Measurements from ENCODE around the gene ZP3. TPM values are rescaled to one million over a fixed set of nuclear protein-coding genes. Genes with fewer than 3 reads are reported as not detected.
"Not testable (repeated sequence)": the region's sequence is repeated elsewhere in the genome, so short reads cannot be mapped to it uniquely, and the experiment has no call there.

The ZP3 gene
- total and polyA plus RNA-seq, 7 donors: 1.4 to 4.8 (median 2.0) TPM; not detected in 1

DNA sequence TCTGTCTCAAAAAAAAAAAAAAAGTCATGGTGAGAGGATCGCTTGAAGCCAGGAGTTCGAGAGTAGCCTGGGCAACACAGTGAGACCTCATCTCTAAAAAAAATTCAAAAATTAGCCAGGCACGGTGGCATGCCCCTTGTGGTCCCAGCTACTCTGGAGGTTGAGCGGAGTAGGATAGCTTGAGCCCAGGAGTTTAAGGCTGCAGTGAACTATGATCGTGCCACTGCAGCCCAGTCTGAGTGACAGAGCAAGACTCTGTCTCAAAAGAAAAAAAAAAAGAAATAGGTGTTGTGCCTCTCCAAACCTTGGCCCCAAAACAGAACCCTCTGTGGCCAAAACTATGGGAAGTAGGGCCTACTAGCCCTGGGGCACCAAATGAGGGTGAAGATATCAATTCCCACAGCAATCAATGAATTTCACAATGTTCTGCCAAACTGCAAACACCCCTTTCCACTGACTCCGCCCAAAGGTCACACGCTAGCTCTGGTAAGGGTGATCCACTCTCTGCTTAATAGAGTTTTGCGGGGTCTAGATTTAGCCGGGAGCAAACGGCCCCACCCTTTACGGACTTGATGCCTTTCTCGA, 32.1 kb upstream of the ZP3 start:
- Histone ChIP-seq H3K4me1 (peaks cover 0 to 39% (median 25%) of the 10 kb centered on the region in 4 donors), H3K27ac (peak overlapping the region; percentile 81 to 91 (median 86)), H3K27me3 (no peaks in the 10 kb centered on the region), H3K4me3 (peak overlapping the region; percentile 7 to 75 (median 60)), H3K36me3 (no peaks in the 10 kb centered on the region), H3K9me3 (no peaks in the 10 kb centered on the region)
- intact Hi-C loops (cut with DNase I): loop anchor here (1.0 kb wide), 1 partner anchor 33 kb away; no protein-coding TSS in a partner anchor
- 32 to 37% methylated on average over 12 of the region's 12 CpGs for WGBS, 2 donors
- TF ChIP-seq, protein P1, sequence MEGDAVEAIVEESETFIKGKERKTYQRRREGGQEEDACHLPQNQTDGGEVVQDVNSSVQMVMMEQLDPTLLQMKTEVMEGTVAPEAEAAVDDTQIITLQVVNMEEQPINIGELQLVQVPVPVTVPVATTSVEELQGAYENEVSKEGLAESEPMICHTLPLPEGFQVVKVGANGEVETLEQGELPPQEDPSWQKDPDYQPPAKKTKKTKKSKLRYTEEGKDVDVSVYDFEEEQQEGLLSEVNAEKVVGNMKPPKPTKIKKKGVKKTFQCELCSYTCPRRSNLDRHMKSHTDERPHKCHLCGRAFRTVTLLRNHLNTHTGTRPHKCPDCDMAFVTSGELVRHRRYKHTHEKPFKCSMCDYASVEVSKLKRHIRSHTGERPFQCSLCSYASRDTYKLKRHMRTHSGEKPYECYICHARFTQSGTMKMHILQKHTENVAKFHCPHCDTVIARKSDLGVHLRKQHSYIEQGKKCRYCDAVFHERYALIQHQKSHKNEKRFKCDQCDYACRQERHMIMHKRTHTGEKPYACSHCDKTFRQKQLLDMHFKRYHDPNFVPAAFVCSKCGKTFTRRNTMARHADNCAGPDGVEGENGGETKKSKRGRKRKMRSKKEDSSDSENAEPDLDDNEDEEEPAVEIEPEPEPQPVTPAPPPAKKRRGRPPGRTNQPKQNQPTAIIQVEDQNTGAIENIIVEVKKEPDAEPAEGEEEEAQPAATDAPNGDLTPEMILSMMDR (IDR thresholded peaks at IDR 0.05): no peak
- TF ChIP-seq POLR2A (IDR thresholded peaks at IDR 0.05): no peak
- no peak for TF ChIP-seq POLR2AphosphoS5 (IDR thresholded peaks at IDR 0.05)
- no peak for TF ChIP-seq EP300 (IDR thresholded peaks at IDR 0.05)
- DNase-seq: no peak

DNA sequence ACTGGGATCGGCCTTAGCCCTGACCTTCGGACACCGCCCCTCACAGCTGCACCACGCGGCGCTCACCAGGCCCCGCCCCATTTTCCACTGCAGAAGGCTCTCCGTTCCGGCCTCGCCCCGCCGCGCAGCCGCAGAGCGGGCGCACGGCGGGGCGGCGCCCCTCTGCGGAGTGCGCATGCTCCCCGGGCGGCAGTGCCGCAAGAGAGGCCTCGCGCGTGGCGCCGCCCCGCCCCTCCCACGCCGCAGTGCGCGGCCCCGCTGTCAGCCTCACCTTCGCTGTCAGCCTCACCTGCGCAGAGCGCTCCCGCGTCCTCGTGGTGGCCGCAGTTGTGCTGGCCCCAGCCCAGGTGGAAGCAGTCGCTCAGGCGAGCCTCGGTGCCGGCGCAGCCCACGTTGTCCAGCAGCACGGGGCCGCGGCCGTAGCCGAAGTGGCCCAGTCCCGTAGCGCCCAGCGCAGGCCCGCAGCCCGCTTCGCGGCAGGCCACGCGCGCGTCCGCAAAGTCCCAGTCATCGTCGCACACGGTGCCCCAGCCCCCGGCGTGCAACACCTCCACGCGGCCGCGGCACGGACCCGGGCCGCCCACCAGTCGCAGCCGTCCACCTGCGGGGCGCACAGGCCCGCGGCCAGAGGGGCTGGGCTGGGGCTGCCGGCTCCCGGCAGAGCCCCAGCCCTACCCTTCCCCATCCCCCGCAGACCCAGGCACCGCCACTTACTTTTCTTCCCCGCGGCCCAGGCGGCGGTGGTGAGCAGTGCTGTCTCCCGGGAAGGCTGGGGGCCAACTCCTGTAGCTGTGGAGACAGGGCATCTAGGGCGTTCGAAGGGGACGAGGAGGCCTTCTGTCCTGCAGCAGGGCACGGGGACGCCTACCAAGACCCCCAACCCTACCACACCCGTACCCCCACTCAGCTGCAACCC, 31.4 kb upstream of the ZP3 start:
- intact Hi-C loops (cut with DNase I): no loop called here

DNA sequence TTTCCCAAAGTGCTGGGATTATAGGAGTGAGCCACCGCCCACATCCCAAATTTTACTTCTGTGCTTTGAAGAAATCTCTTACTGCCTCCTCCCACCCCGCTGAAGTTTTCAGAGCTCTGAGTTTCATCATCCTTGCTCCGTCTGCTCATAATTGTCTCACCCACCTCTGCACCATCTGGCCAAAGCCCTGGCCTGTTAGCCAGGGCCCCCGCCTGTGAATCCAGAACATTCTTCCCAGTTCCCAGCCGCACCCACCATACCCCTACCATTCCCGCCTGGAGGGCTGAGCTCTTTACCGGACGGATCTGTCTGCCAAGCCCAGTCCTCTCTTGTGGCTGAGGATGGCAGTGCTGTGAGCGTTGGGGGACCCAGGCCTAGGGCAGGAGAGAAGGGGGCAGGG, 29.8 kb upstream of the ZP3 start:
- Histone ChIP-seq H3K4me1 (peaks cover 0 to 32% (median 21%) of the 10 kb centered on the region in 4 donors), H3K27ac (no peak overlapping the region), H3K9me3 (no peaks in the 10 kb centered on the region), H3K27me3 (no peaks in the 10 kb centered on the region), H3K36me3 (no peaks in the 10 kb centered on the region), H3K4me3 (no peak overlapping the region)
- TF ChIP-seq EP300 (IDR thresholded peaks at IDR 0.05): no peak
- TF ChIP-seq POLR2A (IDR thresholded peaks at IDR 0.05): no peak
- no peak for TF ChIP-seq POLR2AphosphoS5 (IDR thresholded peaks at IDR 0.05)
- TF ChIP-seq, protein P1 (IDR thresholded peaks at IDR 0.05): no peak
- intact Hi-C loops (cut with DNase I): no loop called here
- no peak for DNase-seq
- WGBS, 2 donors: 90 to 93% methylated on average over 9 of the region's 9 CpGs

More for the DNA sequence above, 31.4 kb upstream of the ZP3 start:
- DNase-seq: peak; percentile 97
- Histone ChIP-seq H3K9me3 (no peaks in the 10 kb centered on the region), H3K27me3 (no peaks in the 10 kb centered on the region), H3K36me3 (no peaks in the 10 kb centered on the region), H3K27ac (peak overlapping the region; percentile 81 to 91 (median 86)), H3K4me1 (peaks cover 0 to 42% (median 28%) of the 10 kb centered on the region in 4 donors), H3K4me3 (peak overlapping the region; percentile 46 to 75 (median 60))
- WGBS, 2 donors: 1 to 2% methylated on average over 99 of the region's 99 CpGs
- TF ChIP-seq, protein P1 (IDR thresholded peaks at IDR 0.05): no peak
- no peak for TF ChIP-seq EP300 (IDR thresholded peaks at IDR 0.05)
- TF ChIP-seq POLR2A (IDR thresholded peaks at IDR 0.05): peak; percentile 50 to 68
- TF ChIP-seq POLR2AphosphoS5 (IDR thresholded peaks at IDR 0.05): peak; percentile 81 to 97 (median 90)

DNA sequence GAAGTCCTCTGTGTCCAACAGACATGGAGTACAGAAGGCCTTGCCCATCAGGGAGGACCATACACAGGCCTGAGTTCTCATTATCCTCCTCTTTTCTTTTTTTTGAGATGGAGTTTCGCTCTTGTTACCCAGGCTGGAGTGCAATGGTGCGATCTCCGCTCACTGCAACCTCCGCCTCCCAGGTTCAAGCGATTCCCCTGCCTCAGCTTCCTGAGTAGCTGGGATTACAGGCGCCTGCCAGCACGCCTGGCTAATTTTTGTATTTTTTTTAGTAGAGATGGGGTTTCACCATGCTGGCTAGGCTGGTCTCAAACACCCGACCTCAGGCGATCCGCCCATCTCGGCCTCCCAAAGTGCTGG, 29.2 kb upstream of the ZP3 start:
- H3K36me3 ChIP-seq; H3K27ac ChIP-seq; H3K27me3 ChIP-seq; H3K9me3 ChIP-seq; DNase-seq; H3K4me3 ChIP-seq; intact Hi-C loops (cut with DNase I): not testable (repeated sequence)
- 80 to 91% methylated on average over 11 of the region's 11 CpGs for WGBS, 2 donors
- H3K4me1 ChIP-seq: peaks cover 0 to 32% (median 21%) of the 10 kb centered on the region in 4 donors
